GM19372 (cell line): ENCODE results near the gene TRIM31.
"Not testable (repeated sequence)": the region's sequence is repeated elsewhere in the genome, so short reads cannot be mapped to it uniquely, and the experiment has no call there.

Experiments used
- ATAC-seq: cut with Tn5 transposase; IDR thresholded peaks from one replicate; pipeline ENCODE4 v1.9.1; 2021; ENCODE audit warnings: mild to moderate bottlenecking, low read depth, moderate library complexity; ENCODE audit not compliant: unreplicated experiment

Gene TRIM31

GRCh38 chr6:30121446-30122366 is 8.8 kb upstream of the TRIM31 start:
- no peak for ATAC-seq

- ATAC-seq, result not testable (repeated sequence)
These were observed 5.8 kb upstream of the TRIM31 start for GRCh38 chr6:30118691-30119090.

DNA sequence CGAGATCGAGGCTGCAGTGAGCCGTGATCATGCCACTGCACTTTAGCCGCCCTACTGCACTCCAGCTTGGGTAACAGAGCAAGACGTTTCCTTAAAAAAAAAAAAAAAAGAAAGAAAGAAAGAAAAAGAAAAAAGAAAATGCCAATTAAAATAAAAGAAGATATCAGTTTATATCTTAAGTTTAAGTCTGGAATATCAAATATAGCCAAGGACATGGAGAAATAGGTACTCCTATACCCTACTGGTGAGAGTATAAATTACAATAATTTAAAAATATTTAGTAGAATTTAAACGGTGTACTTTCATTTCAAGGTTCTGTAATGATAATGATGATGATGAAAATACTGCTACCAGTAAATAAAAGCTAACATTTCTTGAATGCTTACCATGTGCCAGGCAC is 3.8 kb upstream of the TRIM31 start:
- no peak for ATAC-seq

GRCh38 chr6:30113841-30114240 is 951 bp upstream of the TRIM31 start:
- no peak for ATAC-seq

- ATAC-seq, result no peak
These were observed 392 bp downstream of the TRIM31 start for GRCh38 chr6:30112402-30112994.

- no peak for ATAC-seq
These were observed 1.5 kb downstream of the TRIM31 start for GRCh38 chr6:30111266-30111856.

GRCh38 chr6:30104661-30105060 is 8.2 kb downstream of the TRIM31 start:
- ATAC-seq, result no peak

DNA sequence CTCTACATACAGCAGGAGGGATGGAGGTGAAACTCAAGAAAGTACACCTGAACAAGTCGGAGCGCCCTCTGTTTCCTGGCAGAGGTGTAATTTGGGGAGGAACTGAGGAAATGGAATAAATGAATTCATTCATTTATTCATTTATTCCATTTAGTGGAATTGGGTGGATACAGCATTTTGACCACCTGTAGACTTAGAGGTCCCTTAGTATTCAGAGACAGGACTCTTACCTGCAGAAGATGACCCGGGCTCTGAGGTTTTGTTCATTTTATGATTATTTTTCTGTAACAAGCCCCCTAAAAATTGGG is 9.1 kb downstream of the TRIM31 start:
- no peak for ATAC-seq

DNA sequence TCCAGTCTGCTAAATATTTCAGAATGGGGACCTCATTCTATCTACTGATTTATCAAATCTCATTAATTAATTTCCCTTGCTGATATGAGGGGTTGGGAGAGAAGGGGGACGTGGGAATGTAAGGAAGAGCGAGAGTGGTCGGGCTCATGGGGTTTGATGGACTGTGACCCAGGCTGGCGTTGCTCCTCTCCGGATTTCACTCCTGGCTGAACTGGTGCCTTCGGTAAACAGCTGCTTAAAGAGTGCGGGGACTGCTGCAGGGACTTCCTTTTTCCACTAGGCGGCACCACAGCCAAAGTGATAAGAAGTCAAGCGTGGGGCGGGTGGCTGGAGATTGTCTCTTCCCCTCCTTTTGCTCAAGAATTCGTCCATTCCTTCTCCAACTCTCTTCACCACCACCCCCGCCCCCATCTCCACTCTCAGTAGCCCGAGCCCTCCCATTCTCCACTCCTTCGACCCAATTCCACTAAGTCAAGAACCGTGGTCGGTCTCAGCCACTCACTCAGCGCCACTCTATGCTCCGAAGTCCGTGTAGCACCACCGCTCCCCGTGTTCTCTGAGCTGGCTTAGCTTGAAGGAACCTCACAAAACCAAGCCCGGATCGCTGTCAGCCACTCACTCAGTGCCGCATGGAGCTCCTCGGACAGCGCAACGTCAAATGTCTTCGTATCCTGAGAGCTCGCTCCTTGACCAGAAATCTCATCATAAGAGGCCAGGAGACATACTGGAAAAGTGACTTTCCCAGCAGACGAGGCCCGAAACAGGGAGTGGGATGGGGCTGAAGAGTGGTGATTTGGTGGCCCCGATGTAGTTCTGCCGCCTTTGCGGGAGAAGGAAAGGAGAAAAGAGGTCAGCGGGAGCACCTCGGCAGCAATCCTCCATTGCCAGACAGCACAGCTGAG is 9.7 kb downstream of the TRIM31 start:
- ATAC-seq, result no peak

GRCh38 chr6:30102414-30102969 is 10.4 kb downstream of the TRIM31 start:
- ATAC-seq, result no peak

DNA sequence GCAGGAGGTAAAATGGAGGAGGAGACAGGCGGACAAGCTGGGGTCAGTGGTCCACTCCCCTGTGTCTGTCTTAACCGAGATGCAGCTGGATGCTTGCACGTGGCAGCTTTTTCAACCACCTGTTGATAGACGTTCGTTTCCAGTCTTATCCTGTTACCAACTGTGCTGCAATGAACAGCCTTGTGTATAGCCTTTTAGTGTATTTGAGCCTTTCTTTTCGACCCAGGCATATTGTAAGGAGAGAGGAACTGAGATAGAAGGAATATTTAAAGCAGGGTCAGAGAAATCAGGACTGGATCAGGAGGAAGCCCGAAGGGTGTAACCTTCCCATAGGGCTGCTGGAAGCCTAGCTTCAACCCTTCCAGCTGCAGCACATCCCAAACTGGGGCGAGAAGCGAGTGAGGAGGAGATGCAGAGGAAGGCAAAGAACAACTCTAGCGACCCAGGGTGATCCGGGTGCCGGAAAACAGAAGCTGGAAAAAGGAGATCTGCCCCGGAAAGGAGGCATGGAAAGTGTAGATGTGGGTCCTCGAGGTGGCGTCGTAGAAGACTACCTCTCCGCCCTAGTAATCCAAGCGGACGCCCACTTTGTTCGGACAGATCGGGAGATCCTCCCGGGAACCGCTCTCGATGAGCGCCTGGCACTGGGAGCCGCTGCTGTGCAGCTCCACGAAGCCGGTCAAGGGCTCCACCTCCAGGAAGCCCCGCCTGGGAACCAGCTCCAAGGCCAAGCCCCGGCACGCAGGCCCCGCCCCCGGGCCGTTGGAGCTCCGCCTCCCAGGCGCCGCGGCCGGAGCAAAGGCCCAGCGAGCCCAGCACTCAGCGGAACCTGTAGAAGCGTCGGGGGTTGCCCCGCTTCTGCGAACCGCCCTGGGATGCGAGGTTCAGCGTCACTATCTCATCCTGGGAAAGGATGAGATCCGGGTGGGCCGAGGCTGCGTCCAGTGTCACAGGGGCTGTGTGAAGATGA is 11.2 kb downstream of the TRIM31 start:
- peak; percentile 51 for ATAC-seq

DNA sequence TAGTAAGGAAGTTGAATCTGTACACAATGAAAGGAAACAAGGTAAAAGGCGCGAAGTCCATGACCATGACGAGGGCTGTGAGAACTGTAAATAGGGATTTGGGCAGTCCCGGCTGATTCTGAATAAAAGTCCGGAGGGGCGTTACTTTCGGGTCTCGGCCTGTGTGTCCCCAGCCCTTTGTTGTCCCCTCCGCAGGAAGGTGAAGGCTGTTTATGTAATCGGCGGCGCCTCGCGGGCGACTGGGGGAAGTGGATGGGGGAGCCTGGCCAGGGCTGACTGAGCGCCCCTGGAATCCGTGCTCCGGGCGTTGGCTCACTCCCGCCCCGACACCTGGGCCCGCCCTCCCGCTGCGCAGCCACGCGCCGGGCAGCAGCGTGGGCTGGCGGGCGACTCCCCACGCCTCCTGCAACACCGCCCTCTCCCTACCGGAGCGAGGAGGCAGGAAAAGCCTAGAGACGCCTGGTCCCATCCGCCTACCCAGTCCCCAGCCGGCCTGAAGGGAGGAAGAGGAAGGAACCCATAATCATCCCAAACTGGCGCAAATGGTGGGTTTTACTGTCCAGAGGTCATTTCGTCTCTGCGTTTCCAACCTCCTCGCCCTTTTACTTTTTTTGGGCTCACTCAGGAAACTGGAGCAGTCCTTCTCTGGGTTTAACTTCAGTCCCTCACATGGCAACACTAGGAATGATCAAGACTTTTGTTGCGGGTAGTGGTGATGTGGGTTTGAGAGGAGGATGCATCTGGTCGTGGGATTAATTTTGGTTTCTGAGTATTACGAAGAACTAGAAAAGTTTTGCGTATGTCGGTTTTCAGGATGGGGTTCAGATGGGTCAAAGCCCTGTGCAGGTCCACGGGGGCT is 12.1 kb downstream of the TRIM31 start:
- no peak for ATAC-seq

- ATAC-seq, result no peak
These were observed 12.7 kb downstream of the TRIM31 start for GRCh38 chr6:30100154-30100553.

- ATAC-seq, result no peak
These were observed 14.8 kb downstream of the TRIM31 start for GRCh38 chr6:30097902-30098768.

DNA sequence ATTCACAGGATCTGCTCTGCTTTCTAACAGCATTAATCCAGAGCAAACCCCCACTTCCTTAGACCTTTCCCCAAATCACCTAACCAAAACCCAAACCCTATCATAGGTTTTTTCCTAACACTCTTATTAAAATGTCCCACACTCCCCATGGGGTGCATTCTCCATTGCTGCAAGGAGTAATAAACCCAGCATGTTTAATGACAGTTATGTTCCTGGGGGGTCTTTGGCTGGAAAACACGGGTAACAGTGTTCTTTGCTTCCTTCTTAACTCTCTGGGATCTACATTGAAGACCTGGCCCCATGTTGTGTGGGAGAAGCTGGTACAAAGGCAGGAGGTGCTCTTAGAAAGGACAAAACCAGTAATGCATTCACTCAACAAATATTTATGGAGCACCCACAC is 16.1 kb downstream of the TRIM31 start:
- ATAC-seq, result no peak

- ATAC-seq, result no peak
These were observed 18.8 kb downstream of the TRIM31 start for GRCh38 chr6:30093951-30094661.
